A549 (cell line): ENCODE results near the gene RPGR. TPM values are rescaled to one million over a fixed set of nuclear protein-coding genes. Genes with fewer than 3 reads are reported as not detected.

ENCODE experiments used
- ATAC-seq, 2 experiments: fragments of 200-7000 bp in 1 of 2; fragments of >200 bp in 1 of 2; cut with Nextera tagmentation in 1 of 2; cut with Tn5 transposase in 1 of 2; 3 replicates each; pipeline versions ENCODE4 v1.8.0 to v1.9.1; 2018 to 2020; ENCODE audit warnings: mild to moderate bottlenecking in 1 of 2, moderate library complexity in 1 of 2
- CTCF ChIA-PET: fragments of 300-600 bp; sonication (Branson Sonifier 250); formaldehyde crosslinking; extraction: SDS; loops from one replicate; lab custom pipeline; 2021; ENCODE audit warnings: antibody characterized with exemption, inconsistent platforms; lab: Yijun Ruan, JAX
- POLR2A ChIA-PET: fragments of 350-600 bp; formaldehyde crosslinking; extraction: SDS; loops from one replicate; lab custom pipeline; 2021; ENCODE audit warnings: antibody characterized with exemption, inconsistent platforms; lab: Yijun Ruan, JAX
- DNase-seq, 2 experiments: peaks; one replicate each; pipeline versions ENCODE4 v3.0.0 to v3.0.0-alpha.2; 2011 to 2016; ENCODE audit warnings: low read depth in 1 of 2, low spot score in 1 of 2
- FAIRE-seq: peaks from 2 replicates; lab custom pipeline; 2011; peaks lifted over from hg19 to GRCh38; lab: Jason Lieb, UNC
- H3K27ac ChIP-seq, 2 experiments: fragments of >200 bp; sonication (Bioruptor Twin); formaldehyde crosslinking; 3 replicates each; pipeline ENCODE4 v1.5.1; 2016 to 2017
- H3K4me1 ChIP-seq: fragments of >200 bp; sonication (Bioruptor Twin); formaldehyde crosslinking; 3 replicates; pipeline ENCODE4 v1.6.1; 2016
- H3K4me2 ChIP-seq: fragments of >200 bp; sonication (Bioruptor Twin); formaldehyde crosslinking; 3 replicates; pipeline ENCODE4 v1.6.1; 2016
- H3K4me3 ChIP-seq: fragments of >200 bp; sonication (Bioruptor Twin); formaldehyde crosslinking; 3 replicates; pipeline ENCODE4 v1.5.1; 2016
- H3K9me3 ChIP-seq: fragments of >200 bp; sonication (Bioruptor Twin); formaldehyde crosslinking; 3 replicates; pipeline ENCODE4 v1.6.1; 2016
- CBX8 ChIP-seq: fragments of 200-600 bp; sonication (generic); IDR thresholded peaks from 2 replicates; pipeline ENCODE4 v1.6.1; 2016
- CEBPB ChIP-seq, 2 experiments: fragments of >200 bp in 1 of 2; sonication (Bioruptor Twin) in 1 of 2; formaldehyde crosslinking in 1 of 2; IDR thresholded peaks; 2 replicates each; pipeline ENCODE4 v1.6.1; 2012 to 2016
- CHD4 ChIP-seq: fragments of 200-600 bp; sonication (generic); IDR thresholded peaks from 2 replicates; pipeline ENCODE4 v1.6.1; 2016; ENCODE audit warnings: antibody characterized with exemption, mild to moderate bottlenecking, borderline replicate concordance
- CTCF ChIP-seq: fragments of >200 bp; sonication (Bioruptor Twin); formaldehyde crosslinking; IDR thresholded peaks from 3 replicates; pipeline ENCODE4 v1.5.1; 2016
- E2F6 ChIP-seq: IDR thresholded peaks from 2 replicates; pipeline ENCODE4 v1.6.1; 2012; ENCODE audit warnings: low read depth, borderline replicate concordance
- EHF ChIP-seq: fragments of 250-450 bp; sonication (Bioruptor Pico); IDR thresholded peaks from 2 replicates; pipeline ENCODE4 v1.5.0; 2020; ENCODE audit warnings: mild to moderate bottlenecking
- EHMT2 ChIP-seq: fragments of 200-600 bp; sonication (generic); IDR thresholded peaks from 2 replicates; pipeline ENCODE4 v1.6.1; 2016; ENCODE audit warnings: antibody characterized with exemption, low read depth, mild to moderate bottlenecking, moderate library complexity
- ELK1 ChIP-seq: fragments of 150-350 bp; IDR thresholded peaks from 2 replicates; pipeline ENCODE4 v1.6.1; 2014; ENCODE audit warnings: low read depth, mild to moderate bottlenecking, low read length
- EP300 ChIP-seq, 2 experiments: fragments of >200 bp; sonication (Bioruptor Twin); formaldehyde crosslinking; IDR thresholded peaks; 2 replicates in 1 of 2; 3 replicates in 1 of 2; pipeline ENCODE4 v1.6.1; 2016 to 2017
- FOSB ChIP-seq: fragments of 250-450 bp; sonication (Bioruptor Pico); IDR thresholded peaks from 2 replicates; pipeline ENCODE4 v1.5.0; 2020; ENCODE audit warnings: mild to moderate bottlenecking, moderate library complexity
- FOSL2 ChIP-seq, 2 experiments: fragments of 450-650 bp in 1 of 2; fragments of >200 bp in 1 of 2; sonication (Bioruptor Twin) in 1 of 2; formaldehyde crosslinking; IDR thresholded peaks; 2 replicates each; pipeline versions ENCODE4 v1.5.0 to v1.6.1; 2016 to 2020; ENCODE audit warnings: mild to moderate bottlenecking in 1 of 2, moderate library complexity in 1 of 2
- FOXS1 ChIP-seq: fragments of 250-450 bp; sonication (Bioruptor Pico); IDR thresholded peaks from 2 replicates; pipeline ENCODE4 v1.5.0; 2020; ENCODE audit warnings: mild to moderate bottlenecking, moderate library complexity
- GATA3 ChIP-seq: IDR thresholded peaks from 2 replicates; pipeline ENCODE4 v1.6.1; 2012; ENCODE audit warnings: borderline replicate concordance
- HDAC2 ChIP-seq: fragments of 200-600 bp; sonication (generic); IDR thresholded peaks from 2 replicates; pipeline ENCODE4 v1.6.1; 2016
- HES2 ChIP-seq: fragments of >200 bp; sonication (Bioruptor Twin); formaldehyde crosslinking; IDR thresholded peaks from 2 replicates; pipeline ENCODE4 v1.6.1; 2016
- HOXA7 ChIP-seq: fragments of 250-450 bp; sonication (Bioruptor Pico); IDR thresholded peaks from 2 replicates; pipeline ENCODE4 v1.5.0; 2020; ENCODE audit warnings: mild to moderate bottlenecking, moderate library complexity
- JUN ChIP-seq, 2 experiments: fragments of >200 bp; sonication (Bioruptor Twin); formaldehyde crosslinking; IDR thresholded peaks; 2 replicates in 1 of 2; 3 replicates in 1 of 2; pipeline ENCODE4 v1.6.1; 2016 to 2017
- JUNB ChIP-seq: fragments of >200 bp; sonication (Bioruptor Twin); formaldehyde crosslinking; IDR thresholded peaks from 2 replicates; pipeline ENCODE4 v1.6.1; 2016
- KDM5A ChIP-seq: fragments of 200-600 bp; sonication (generic); IDR thresholded peaks from 2 replicates; pipeline ENCODE4 v1.6.1; 2016; ENCODE audit warnings: antibody characterized with exemption, mild to moderate bottlenecking
- MAFK ChIP-seq: fragments of 450-650 bp; IDR thresholded peaks from 2 replicates; pipeline ENCODE4 v1.6.1; 2014; ENCODE audit not compliant: partially characterized antibody
- MAZ ChIP-seq: fragments of 150-350 bp; IDR thresholded peaks from 2 replicates; pipeline ENCODE4 v1.6.1; 2014; ENCODE audit warnings: antibody characterized with exemption, low read depth, low read length, borderline replicate concordance
- NPAS2 ChIP-seq: fragments of 250-450 bp; sonication (Bioruptor Pico); IDR thresholded peaks from 2 replicates; pipeline ENCODE4 v1.8.0; 2022; ENCODE audit warnings: mild to moderate bottlenecking, moderate library complexity, borderline replicate concordance
- POLR2AphosphoS2 ChIP-seq: conservative IDR thresholded peaks from 2 replicates; pipeline ENCODE4 v1.6.1; 2012; ENCODE audit warnings: low read length, improper control_type of control experiment, inconsistent platforms
- RARB ChIP-seq: fragments of 250-450 bp; sonication (Bioruptor Pico); IDR thresholded peaks from 2 replicates; pipeline ENCODE4 v1.8.0; 2021; ENCODE audit warnings: mild to moderate bottlenecking, moderate library complexity
- REST ChIP-seq: fragments of 200-600 bp; sonication (generic); IDR thresholded peaks from 2 replicates; pipeline ENCODE4 v1.6.1; 2016; ENCODE audit warnings: antibody characterized with exemption, mild to moderate bottlenecking, moderate library complexity
- RFX5 ChIP-seq: fragments of 450-650 bp; IDR thresholded peaks from 2 replicates; pipeline ENCODE4 v1.7.1; 2014; ENCODE audit warnings: antibody characterized with exemption, mild to moderate bottlenecking, moderate library complexity
- SREBF2 ChIP-seq: fragments of 450-650 bp; IDR thresholded peaks from 2 replicates; pipeline ENCODE4 v1.6.1; 2014; ENCODE audit warnings: mild to moderate bottlenecking, moderate library complexity
- TP53 ChIP-seq: fragments of 250-450 bp; sonication (Bioruptor Pico); IDR thresholded peaks from 2 replicates; pipeline ENCODE4 v1.5.0; 2021; ENCODE audit warnings: mild to moderate bottlenecking, moderate library complexity
- ZNF302 ChIP-seq: fragments of 250-450 bp; sonication (Bioruptor Pico); IDR thresholded peaks from 2 replicates; pipeline ENCODE4 v1.9.0; 2021; ENCODE audit warnings: inconsistent platforms, mild to moderate bottlenecking, moderate library complexity
- WGBS: methylation state at CpG from one replicate; pipeline ENCODE4 v1.1.6; 2017; ENCODE audit errors: missing lambda C conversion rate; 5-methylcytosine and 5-hydroxymethylcytosine counted together
- polyA plus RNA-seq, 4 experiments: library from polyadenylated mRNA; depleted of rRNA in 3 of 4; stranded (reverse); fragments of >200 nt; fragmentation: RNase III in 1 of 4; extraction: RNeasy Plus Mini Kit Qiagen cat#74134 plus additional on column Dnase treatment in 1 of 4; gene quantifications; 2 replicates in 3 of 4; 3 replicates in 1 of 4; pipeline ENCODE4 v1.2.3, GENCODE V29; 2011 to 2017

RPGR gene
- polyA plus RNA-seq, 2 of the 4 experiments (the other 2 are of a cell fraction): 8.1 to 10.5 TPM

- CTCF ChIA-PET: interaction anchor here (0.7 to 4.0 kb wide), 4 partner anchors 9 to 55 kb away, joined by 3 to 17 read pairs (median 5); partner anchors contain the start of genes RPGR and SRPX
- peak; percentile 18 to 76 for DNase-seq
- peak; percentile 99 for FAIRE-seq
- ATAC-seq: peak; percentile 96 to 99
- Histone ChIP-seq H3K27ac (peak overlapping the region; percentile 39 to 72; a peak in 2 of 6 replicates), H3K4me3 (no peak overlapping the region), H3K9me3 (no peaks in the 10 kb centered on the region), H3K4me2 (peak overlapping the region; percentile 75), H3K4me1 (peaks cover 58% of the 10 kb centered on the region)
- 2% methylated on average over 2 of the region's 2 CpGs for WGBS
- POLR2A ChIA-PET: interaction anchor here (1.0 kb wide), 1 partner anchor 52 kb away, joined by 4 read pairs; the partner anchor contains the start of gene RPGR
- TF ChIP-seq HDAC2 (no peak), JUNB (peak; percentile 84), EHF (no peak), FOSB (no peak), HOXA7 (CRISPR knock-in tag) (no peak), REST (no peak), CHD4 (no peak), EHMT2 (no peak), EP300 (IDR thresholded peaks at IDR 0.05) (no peak), NPAS2 (CRISPR knock-in tag) (no peak), JUN (IDR thresholded peaks at IDR 0.05) (0 out of 5 replicates have a peak, but pooled peaks of 1 of the 2 experiments have one; percentile 21), POLR2AphosphoS2 (no peak), GATA3 (peak; percentile 39; the same call in 1 of the 2 replicates), ELK1 (no peak), E2F6 (no peak), ZNF302 (no peak), RARB (CRISPR knock-in tag) (no peak), FOXS1 (no peak), FOSL2 (IDR thresholded peaks at IDR 0.05) (peak; percentile 82), FOSL2 (CRISPR knock-in tag; IDR thresholded peaks at IDR 0.05) (peak; percentile 86), KDM5A (no peak), SREBF2 (no peak), HES2 (no peak), RFX5 (no peak), MAZ (no peak), CTCF (no peak), TP53 (CRISPR knock-in tag) (no peak), CEBPB (IDR thresholded peaks at IDR 0.05) (peak; percentile 65 to 69), MAFK (peak; percentile 25), CBX8 (no peak)
Observed at GRCh38 chrX:38275615-38276014, 51.7 kb downstream of the RPGR start.
